ENCODE results near the gene FOXN3. TPM values are rescaled to one million over a fixed set of nuclear protein-coding genes. Genes with fewer than 3 reads are reported as not detected.

The FOXN3 gene
- total and polyA plus RNA-seq, 2 donors (not counting 3 experiments of a cell fraction or from before 2014, with no cell fraction given), result 16.9 to 41.8 TPM

- Histone ChIP-seq H3K36me3 (ENCODE audit: control insufficient read depth in 2 of 2, extremely low read depth in 1 of 2, insufficient read depth in 2 of 2, low read length in 2 of 2) (no peaks in the 10 kb centered on the region), H3K4me2 (ENCODE audit: insufficient read depth, low read length) (no peak overlapping the region)
- intact Hi-C loops (cut with micrococcal nuclease), result loop anchor here (2.0 to 10.0 kb wide), 2 partner anchors 84 to 176 kb away; no protein-coding TSS in a partner anchor
These were observed 195.8 kb downstream of the FOXN3 start for GRCh38 chr14:89221109-89221810.

GRCh38 chr14:89219051-89219450 is 198.0 kb downstream of the FOXN3 start:
- intact Hi-C loops (cut with micrococcal nuclease), result no loop called here
- H3K79me2 ChIP-seq (ENCODE audit: control insufficient read depth, insufficient read depth, low read length), result no peaks in the 10 kb centered on the region
- no peak overlapping the region for H2AFZ ChIP-seq (ENCODE audit: low read depth, low read length)
- no peak for TF ChIP-seq EZH2 (IDR thresholded peaks at IDR 0.05; ENCODE audit: borderline replicate concordance, low read depth, low read length, severe bottlenecking)
- no peak for TF ChIP-seq POLR2AphosphoS5 (IDR thresholded peaks at IDR 0.05; ENCODE audit: insufficient read depth, low read depth, low read length)
- no peak for TF ChIP-seq GATA2 (IDR thresholded peaks at IDR 0.05; ENCODE audit: insufficient read depth, insufficient read length, low read depth, low read length)
- TF ChIP-seq FOS (IDR thresholded peaks at IDR 0.05; ENCODE audit: borderline replicate concordance, insufficient read depth, low read length), result no peak
- no peak for TF ChIP-seq JUN (IDR thresholded peaks at IDR 0.05; ENCODE audit: borderline replicate concordance, insufficient read depth, insufficient read length, low read depth)
- no peak for TF ChIP-seq POLR2A (IDR thresholded peaks at IDR 0.05; ENCODE audit: low read depth, low read length)
- dilution Hi-C loops (cut with MboI; ENCODE audit: extremely low pct_ligation_motif_present, low sequenced_read_pairs), result no loop called here
- no peak overlapping the region for H3K27ac ChIP-seq (ENCODE audit: insufficient read depth, low read depth, low read length)
- no TSS peak for BruUV-seq (replicated peaks)
- H3K9me3 ChIP-seq (replicated peaks; ENCODE audit: control insufficient read depth, insufficient read depth, low read length), result no peaks in the 10 kb centered on the region
- ChIA-PET POLR2A (no interaction called here), CTCF (no interaction called here)
- FAIRE-seq, result no peak
- no peaks in the 10 kb centered on the region for H3K27me3 ChIP-seq (ENCODE audit: control insufficient read depth in 2 of 2, insufficient read depth in 2 of 2, low read length in 2 of 2)
- no peaks in the 10 kb centered on the region for H3K36me3 ChIP-seq (ENCODE audit: control insufficient read depth in 2 of 2, extremely low read depth in 1 of 2, insufficient read depth in 2 of 2, low read length in 2 of 2)
- H3K4me2 ChIP-seq (ENCODE audit: insufficient read depth, low read length), result no peak overlapping the region
- H4K20me1 ChIP-seq (replicated peaks; ENCODE audit: control insufficient read depth, extremely low read depth, insufficient read depth, low read length), result no peaks in the 10 kb centered on the region
- no peak overlapping the region for H3K4me3 ChIP-seq (replicated peaks in 1 of 3; ENCODE audit: insufficient read depth in 1 of 3, low read depth in 1 of 3, low read length in 3 of 3)
- H3K4me1 ChIP-seq (ENCODE audit: control insufficient read depth, extremely low read depth, insufficient read depth, low read length), result peaks cover 4% of the 10 kb centered on the region
- no peak overlapping the region for H3K9ac ChIP-seq (replicated peaks; ENCODE audit: extremely low read depth, insufficient read depth, low read length)
- no peak for DNase-seq (ENCODE audit: low read depth, low spot score)
- H3K9me1 ChIP-seq (replicated peaks; ENCODE audit: control insufficient read depth, extremely low read depth, insufficient read depth, low read length), result no peaks in the 10 kb centered on the region

More at GRCh38 chr14:89221109-89221810, 195.8 kb downstream of the FOXN3 start:
- H2AFZ ChIP-seq (ENCODE audit: low read depth, low read length), result no peak overlapping the region
- peaks cover 4% of the 10 kb centered on the region for H3K4me1 ChIP-seq (ENCODE audit: control insufficient read depth, extremely low read depth, insufficient read depth, low read length)
- H3K27me3 ChIP-seq (ENCODE audit: control insufficient read depth in 2 of 2, insufficient read depth in 2 of 2, low read length in 2 of 2), result no peaks in the 10 kb centered on the region
- dilution Hi-C loops (cut with MboI; ENCODE audit: extremely low pct_ligation_motif_present, low sequenced_read_pairs), result no loop called here
- H3K27ac ChIP-seq (ENCODE audit: insufficient read depth, low read depth, low read length), result peak overlapping the region; percentile 70
- H3K9me3 ChIP-seq (replicated peaks; ENCODE audit: control insufficient read depth, insufficient read depth, low read length), result no peaks in the 10 kb centered on the region
- H3K79me2 ChIP-seq (ENCODE audit: control insufficient read depth, insufficient read depth, low read length), result no peaks in the 10 kb centered on the region
- FAIRE-seq (peak; percentile 89), DNase-seq (ENCODE audit: low read depth, low spot score) (peak; percentile 86)
- no TSS peak for BruUV-seq (replicated peaks)
- ChIA-PET POLR2A (no interaction called here), CTCF (no interaction called here)
- H3K4me3 ChIP-seq (replicated peaks in 1 of 3; ENCODE audit: insufficient read depth in 1 of 3, low read depth in 1 of 3, low read length in 3 of 3), result no peak overlapping the region
- H3K9me1 ChIP-seq (replicated peaks; ENCODE audit: control insufficient read depth, extremely low read depth, insufficient read depth, low read length), result no peaks in the 10 kb centered on the region
- no peak for TF ChIP-seq POLR2A (IDR thresholded peaks at IDR 0.05; ENCODE audit: low read depth, low read length)
- TF ChIP-seq MYC (IDR thresholded peaks at IDR 0.05; ENCODE audit: low read depth, low read length), result no peak
- TF ChIP-seq JUN (IDR thresholded peaks at IDR 0.05; ENCODE audit: borderline replicate concordance, insufficient read depth, insufficient read length, low read depth), result peak; percentile 38
- TF ChIP-seq FOS (IDR thresholded peaks at IDR 0.05; ENCODE audit: borderline replicate concordance, insufficient read depth, low read length), result no peak
- TF ChIP-seq POLR2AphosphoS5 (IDR thresholded peaks at IDR 0.05; ENCODE audit: insufficient read depth, low read depth, low read length), result no peak
- H4K20me1 ChIP-seq (replicated peaks; ENCODE audit: control insufficient read depth, extremely low read depth, insufficient read depth, low read length), result no peaks in the 10 kb centered on the region
- peak overlapping the region; percentile 26 for H3K9ac ChIP-seq (replicated peaks; ENCODE audit: extremely low read depth, insufficient read depth, low read length)
